ENCODE results near the gene CYSRT1.

GRCh38 chr9:137232510-137232909 lies 7.5 kb downstream of the CYSRT1 start:
- TF ChIP-seq CTCF (IDR thresholded peaks at IDR 0.05) (no peak), POLR2A (IDR thresholded peaks at IDR 0.05) (no peak)
